Left lung (tissue), 10 donors: ENCODE data around the gene PRRT1B. TPM values are rescaled to one million over a fixed set of nuclear protein-coding genes. Genes with fewer than 3 reads are reported as not detected.

Experiments used
- ATAC-seq: fragments of 200-7000 bp; cut with Tn5 transposase; one replicate; pipeline ENCODE4 v1.9.1; 2020; ENCODE audit warnings: moderate library complexity
- DNase-seq, 4 donors: peaks; one replicate each; pipeline ENCODE4 v3.0.0-alpha.2; 2013 to 2020
- H3K27ac ChIP-seq, 2 donors: fragments of 200-600 bp; sonication (generic) in 1 of 2; one replicate each; pipeline versions ENCODE4 v1.5.0 to v1.8.0; 2020 to 2021
- H3K27me3 ChIP-seq, 2 donors: fragments of 200-600 bp; sonication (generic) in 1 of 2; one replicate each; pipeline versions ENCODE4 v1.5.0 to v1.8.0; 2020 to 2021
- H3K36me3 ChIP-seq, 2 donors: fragments of 200-600 bp; sonication (generic) in 1 of 2; one replicate each; pipeline versions ENCODE4 v1.5.0 to v1.8.0; 2020 to 2021
- H3K4me1 ChIP-seq, 2 donors: fragments of 200-600 bp; one replicate each; pipeline ENCODE4 v1.8.0; 2021
- H3K4me3 ChIP-seq, 2 donors: fragments of 200-600 bp; sonication (generic) in 1 of 2; one replicate each; pipeline versions ENCODE4 v1.5.0 to v1.8.0; 2020 to 2021; ENCODE audit warnings: mild to moderate bottlenecking in 1 of 2
- H3K9me3 ChIP-seq, 2 donors: fragments of 200-600 bp; sonication (generic) in 1 of 2; one replicate each; pipeline versions ENCODE4 v1.5.0 to v1.8.0; 2020 to 2021
- intact Hi-C, 2 donors: fragments of 100-400 bp; cut with DNase I; formaldehyde crosslinking; loops; one replicate each; pipeline versions ENCODE4 v1.11.2 to v1.14.2; 2022
- polyA plus RNA-seq, 6 donors: library from polyadenylated mRNA; unstranded; fragments of 120-200 nt; gene quantifications; one replicate each; pipeline ENCODE4 v1.2.1, GENCODE V29; 2013; ENCODE audit not compliant: insufficient read length in 6 of 6
- total RNA-seq, 2 donors: library from RNA; stranded (reverse); fragmentation: NEBNext Ultra II Directional; extraction: Animal tissue kit (Norgen Biotek cat#: 25700); gene quantifications; one replicate each; pipeline ENCODE4 v1.2.1, GENCODE V29; 2021
- TF ChIP-seq, protein P1 (sequence below), 2 donors: fragments of 200-600 bp; sonication (generic) in 1 of 2; IDR thresholded peaks; one replicate each; pipeline versions ENCODE4 v1.5.0 to v1.8.0; 2021; ENCODE audit warnings: antibody characterized with exemption in 2 of 2
- donor health status: DM: no; HTN: yes; CAD: no.
- donor health status: DM: no; HTN: no; CAD: no.

Gene PRRT1B
- total and polyA plus RNA-seq, 8 donors, result 2.1 to 9.3 (median 6.4) TPM

DNA sequence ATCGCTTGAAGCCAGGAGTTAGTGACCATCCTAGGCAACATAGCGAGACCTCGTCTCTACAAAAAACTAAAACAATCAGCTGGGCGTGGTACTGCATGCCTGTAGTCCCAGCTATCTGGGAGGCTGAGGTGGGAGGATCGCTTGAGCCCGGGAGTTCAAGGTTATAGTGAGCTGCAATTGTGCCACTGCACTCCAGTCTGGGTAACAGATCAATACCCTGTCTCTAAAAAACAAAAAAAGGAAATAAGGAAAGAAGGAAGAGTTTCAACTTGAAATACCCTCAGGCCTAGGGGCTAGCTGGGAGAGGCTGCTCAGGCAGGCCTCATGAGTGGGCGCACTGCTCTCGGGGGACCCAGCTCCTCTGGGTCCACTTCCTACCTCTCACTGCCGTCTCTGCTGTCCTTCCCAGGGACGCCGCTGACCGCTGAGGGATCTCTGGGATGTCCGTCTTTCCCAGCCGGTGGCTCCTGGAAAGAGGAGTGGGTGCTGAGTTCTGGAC lies 56.4 kb downstream of the PRRT1B start:
- ATAC-seq (no peak), DNase-seq (peak in 1 of 4 donors; percentile 42)
- no peak overlapping the region for H3K27ac ChIP-seq
- H3K9me3 ChIP-seq, result no peaks in the 10 kb centered on the region
- intact Hi-C loops, result no loop called here
- peaks cover 0 to 94% of the 10 kb centered on the region in 2 donors for H3K36me3 ChIP-seq
- TF ChIP-seq, protein P1, sequence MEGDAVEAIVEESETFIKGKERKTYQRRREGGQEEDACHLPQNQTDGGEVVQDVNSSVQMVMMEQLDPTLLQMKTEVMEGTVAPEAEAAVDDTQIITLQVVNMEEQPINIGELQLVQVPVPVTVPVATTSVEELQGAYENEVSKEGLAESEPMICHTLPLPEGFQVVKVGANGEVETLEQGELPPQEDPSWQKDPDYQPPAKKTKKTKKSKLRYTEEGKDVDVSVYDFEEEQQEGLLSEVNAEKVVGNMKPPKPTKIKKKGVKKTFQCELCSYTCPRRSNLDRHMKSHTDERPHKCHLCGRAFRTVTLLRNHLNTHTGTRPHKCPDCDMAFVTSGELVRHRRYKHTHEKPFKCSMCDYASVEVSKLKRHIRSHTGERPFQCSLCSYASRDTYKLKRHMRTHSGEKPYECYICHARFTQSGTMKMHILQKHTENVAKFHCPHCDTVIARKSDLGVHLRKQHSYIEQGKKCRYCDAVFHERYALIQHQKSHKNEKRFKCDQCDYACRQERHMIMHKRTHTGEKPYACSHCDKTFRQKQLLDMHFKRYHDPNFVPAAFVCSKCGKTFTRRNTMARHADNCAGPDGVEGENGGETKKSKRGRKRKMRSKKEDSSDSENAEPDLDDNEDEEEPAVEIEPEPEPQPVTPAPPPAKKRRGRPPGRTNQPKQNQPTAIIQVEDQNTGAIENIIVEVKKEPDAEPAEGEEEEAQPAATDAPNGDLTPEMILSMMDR (IDR thresholded peaks at IDR 0.05), result no peak
- no peak overlapping the region for H3K4me3 ChIP-seq
- peaks cover 0 to 36% of the 10 kb centered on the region in 2 donors for H3K4me1 ChIP-seq
- no peaks in the 10 kb centered on the region for H3K27me3 ChIP-seq

DNA sequence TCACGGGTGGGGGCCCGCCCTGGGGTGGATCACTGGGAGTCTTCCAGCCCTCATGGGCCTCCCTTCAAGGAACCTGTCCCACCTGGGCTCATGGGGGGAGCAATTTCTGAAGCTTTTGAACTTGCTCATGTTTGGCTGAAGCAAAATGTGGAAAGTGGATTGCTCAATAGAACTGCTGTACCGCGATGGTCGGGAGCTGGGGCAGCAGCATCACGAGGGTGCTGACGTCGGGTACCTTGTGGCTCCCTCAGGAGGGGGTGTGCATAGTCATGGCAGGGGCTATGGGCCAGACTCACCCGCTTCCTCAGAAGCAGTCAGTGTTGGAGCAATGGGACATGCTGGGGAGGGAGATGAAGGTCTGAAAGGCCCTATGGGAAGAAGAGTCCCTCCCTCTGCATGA lies 57.9 kb downstream of the PRRT1B start:
- intact Hi-C loops, result no loop called here
- peak in 1 of 4 donors; percentile 75 for DNase-seq
- peak; percentile 15 for ATAC-seq

DNA sequence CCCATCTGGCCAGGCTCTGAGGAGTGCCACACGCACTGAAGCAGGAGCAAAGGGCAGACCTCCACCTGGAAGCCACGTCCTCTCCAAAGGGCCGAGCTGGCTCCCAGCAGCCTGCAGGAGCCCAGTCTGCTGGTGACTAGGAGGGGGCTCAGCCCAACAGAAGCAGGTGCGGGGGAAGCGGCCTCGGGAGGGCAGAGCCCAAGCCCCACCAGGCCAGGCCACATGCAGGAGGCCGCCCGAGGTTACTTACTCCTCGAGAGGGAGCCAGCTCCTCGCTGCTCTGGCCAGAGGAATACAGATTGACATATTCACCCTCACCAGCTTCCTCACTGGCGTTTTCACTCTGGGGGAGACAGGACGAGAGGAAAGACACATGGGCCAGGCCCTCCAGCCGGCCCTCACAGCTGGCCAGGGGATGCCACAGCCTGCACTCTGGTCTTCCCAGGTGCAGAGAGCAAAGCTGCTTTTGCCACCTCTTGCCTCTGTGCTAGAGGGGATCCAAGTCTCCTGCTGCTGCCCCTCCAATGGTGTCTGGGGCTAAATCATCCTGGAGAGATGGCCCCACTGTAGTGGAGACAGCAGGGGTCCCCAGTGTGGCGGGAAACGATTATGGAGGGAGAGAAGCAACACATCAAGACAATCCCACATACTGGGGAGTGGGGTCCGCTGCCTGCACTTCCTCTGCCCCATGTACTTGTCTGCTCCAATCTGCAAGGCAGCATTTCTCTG lies 58.6 kb downstream of the PRRT1B start:
- Histone ChIP-seq H3K4me1 (peaks cover 10 to 27% of the 10 kb centered on the region in 2 donors), H3K27me3 (no peaks in the 10 kb centered on the region), H3K27ac (no peak overlapping the region), H3K4me3 (no peak overlapping the region), H3K36me3 (peaks cover 0 to 94% of the 10 kb centered on the region in 2 donors), H3K9me3 (no peaks in the 10 kb centered on the region)
- intact Hi-C loops, result no loop called here
- ATAC-seq (no peak), DNase-seq (peak in 1 of 4 donors; percentile 53)
- TF ChIP-seq, protein P1 (IDR thresholded peaks at IDR 0.05), result no peak

More for the DNA sequence above, 57.9 kb downstream of the PRRT1B start:
- Histone ChIP-seq H3K36me3 (peaks cover 0 to 93% of the 10 kb centered on the region in 2 donors), H3K27ac (no peak overlapping the region), H3K9me3 (no peaks in the 10 kb centered on the region), H3K27me3 (no peaks in the 10 kb centered on the region), H3K4me3 (no peak overlapping the region), H3K4me1 (peaks cover 4 to 27% of the 10 kb centered on the region in 2 donors)
- TF ChIP-seq, protein P1 (IDR thresholded peaks at IDR 0.05), result no peak

DNA sequence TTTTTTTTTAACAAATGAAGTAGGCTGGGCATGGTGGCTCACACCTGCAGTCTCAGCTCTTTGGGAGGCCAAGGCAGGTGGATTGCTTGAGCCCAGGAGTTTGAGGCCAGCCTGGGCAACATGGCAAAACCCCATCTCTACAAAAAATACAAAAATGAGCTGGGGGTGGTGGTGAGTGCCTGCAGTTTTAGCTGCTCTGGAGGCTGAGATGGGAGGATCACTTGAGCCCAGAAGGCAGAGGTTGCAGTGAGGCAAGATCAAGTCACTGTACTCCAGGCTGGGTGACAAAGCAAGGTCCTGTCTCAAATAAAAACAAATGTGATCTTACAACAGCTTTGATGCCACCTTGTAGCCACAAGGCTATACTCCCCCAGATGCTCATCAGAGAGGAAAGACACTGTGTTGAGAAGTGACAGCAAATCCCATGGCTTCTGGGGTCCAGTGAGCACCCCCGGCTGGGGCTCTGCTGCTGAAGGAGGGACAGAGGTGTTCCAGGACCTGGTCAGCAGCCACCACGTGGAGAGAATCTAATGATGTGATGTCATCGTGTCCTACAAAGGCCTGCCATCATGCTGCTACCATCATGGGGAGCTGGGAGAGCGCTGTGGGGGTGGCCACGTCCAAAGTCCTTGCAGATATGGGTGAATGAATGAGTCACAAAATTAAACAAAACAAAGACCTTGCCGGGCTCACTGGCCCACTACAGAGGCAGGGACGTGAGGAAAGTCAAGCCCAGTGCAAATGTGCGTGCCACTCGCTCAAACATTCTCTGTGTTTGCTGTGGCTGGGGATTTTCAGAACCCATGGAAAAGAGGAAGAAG lies 60.7 kb downstream of the PRRT1B start:
- peaks cover 19 to 39% of the 10 kb centered on the region in 2 donors for H3K4me1 ChIP-seq
- peaks cover 0 to 94% of the 10 kb centered on the region in 2 donors for H3K36me3 ChIP-seq
- H3K27me3 ChIP-seq, result no peaks in the 10 kb centered on the region
- TF ChIP-seq, protein P1 (IDR thresholded peaks at IDR 0.05), result no peak
- no peak overlapping the region for H3K4me3 ChIP-seq
- no peaks in the 10 kb centered on the region for H3K9me3 ChIP-seq
- H3K27ac ChIP-seq, result no peak overlapping the region
- no peak for ATAC-seq
- peak in 1 of 4 donors; percentile 21 for DNase-seq
- intact Hi-C loops, result no loop called here
